Activated T-helper 2 cell treated with anti-CD3 and anti-CD28 coated beads, Interferon-gamma antibody, Interleukin-2, Interleukin-4, amounts not matched to agents 10 μg/mL and 5 μg/mL and 100 μg/mL, durations not matched to agents 14 hours and 24 hours and 36 hours (primary cell): ENCODE data around the gene TRIM5. TPM values are rescaled to one million over a fixed set of nuclear protein-coding genes. Genes with fewer than 3 reads are reported as not detected.
"Not testable (repeated sequence)": the region's sequence is repeated elsewhere in the genome, so short reads cannot be mapped to it uniquely, and the experiment has no call there.

Experiments used
- DNase-seq: peaks from one replicate; pipeline ENCODE4 v3.0.0; 2021; ENCODE audit warnings: low spot score
- H3K27ac Mint-ChIP-seq: one replicate; pipeline ENCODE4 v1.8.0; 2021; ENCODE audit warnings: mixed read lengths
- H3K27me3 Mint-ChIP-seq: one replicate; pipeline ENCODE4 v1.8.0; 2021; ENCODE audit warnings: low read depth, mixed read lengths
- H3K36me3 Mint-ChIP-seq: one replicate; pipeline ENCODE4 v1.8.0; 2021; ENCODE audit warnings: low read depth, mixed read lengths
- H3K4me1 Mint-ChIP-seq: one replicate; pipeline ENCODE4 v1.8.0; 2021; ENCODE audit warnings: low read depth, mixed read lengths
- H3K4me3 Mint-ChIP-seq: one replicate; pipeline ENCODE4 v1.8.0; 2021; ENCODE audit warnings: low read depth, mild to moderate bottlenecking, moderate library complexity, mixed read lengths
- H3K9me3 Mint-ChIP-seq: one replicate; pipeline ENCODE4 v1.8.0; 2021; ENCODE audit warnings: mixed read lengths
- intact Hi-C: fragments of 100-400 bp; cut with micrococcal nuclease; formaldehyde crosslinking; loops from one replicate; pipeline ENCODE4 v1.15.1; 2023
- total RNA-seq: library from RNA; stranded (reverse); gene quantifications from 2 replicates; pipeline ENCODE4 v1.2.3, GENCODE V29; 2022

Gene TRIM5, protein sequence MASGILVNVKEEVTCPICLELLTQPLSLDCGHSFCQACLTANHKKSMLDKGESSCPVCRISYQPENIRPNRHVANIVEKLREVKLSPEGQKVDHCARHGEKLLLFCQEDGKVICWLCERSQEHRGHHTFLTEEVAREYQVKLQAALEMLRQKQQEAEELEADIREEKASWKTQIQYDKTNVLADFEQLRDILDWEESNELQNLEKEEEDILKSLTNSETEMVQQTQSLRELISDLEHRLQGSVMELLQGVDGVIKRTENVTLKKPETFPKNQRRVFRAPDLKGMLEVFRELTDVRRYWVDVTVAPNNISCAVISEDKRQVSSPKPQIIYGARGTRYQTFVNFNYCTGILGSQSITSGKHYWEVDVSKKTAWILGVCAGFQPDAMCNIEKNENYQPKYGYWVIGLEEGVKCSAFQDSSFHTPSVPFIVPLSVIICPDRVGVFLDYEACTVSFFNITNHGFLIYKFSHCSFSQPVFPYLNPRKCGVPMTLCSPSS
- total RNA-seq = 12.4 and 14.1 TPM in 2 replicates

DNA sequence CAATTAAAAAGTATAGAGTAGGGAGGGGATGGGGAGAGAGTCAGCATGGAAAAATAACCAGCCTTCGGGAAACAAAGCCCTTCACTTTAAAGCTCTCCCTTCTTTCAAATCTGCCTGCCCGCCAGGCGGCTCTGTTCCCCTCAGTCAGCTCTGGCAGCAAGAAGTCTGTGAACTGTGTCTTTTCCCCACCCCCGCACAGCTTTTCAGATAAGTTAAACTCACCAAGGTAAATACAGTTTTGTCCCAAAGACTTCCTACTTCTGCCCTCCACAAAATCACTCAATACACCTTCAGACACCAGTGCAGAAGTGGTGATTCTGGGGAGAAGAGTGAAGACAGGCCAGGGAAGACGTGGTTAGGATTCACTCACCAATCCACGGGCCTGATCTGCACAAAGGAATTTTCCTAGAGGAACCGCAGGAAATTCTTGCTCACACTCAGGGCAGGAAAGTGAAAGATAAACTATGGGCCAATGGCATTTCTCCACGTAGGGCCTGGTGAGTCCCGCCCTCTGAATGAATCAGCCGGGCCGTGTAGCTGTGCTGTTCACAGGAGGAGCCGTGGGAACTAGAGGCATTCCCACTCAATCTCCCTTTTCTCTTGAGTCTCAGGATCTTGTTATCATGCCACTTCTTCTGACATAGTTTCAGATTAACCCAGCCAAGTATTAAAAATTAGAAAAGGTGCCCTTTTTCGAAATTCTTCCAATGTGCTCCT, at the start of gene TRIM5:
Gene TRIM5 (minus strand): TSS at position 429 of the 717 bp plus-strand sequence. CDS start 4,897 bp downstream, outside the sequence.
- peak; percentile 76 for DNase-seq
- Mint-ChIP-seq H3K4me1 (peaks cover 31% of the 10 kb centered on the region), H3K27ac (peak within 1 kb of the TSS; percentile 96), H3K4me3 (peak within 1 kb of the TSS; percentile 95), H3K27me3 (no peaks in the 10 kb centered on the region), H3K9me3 (no peaks in the 10 kb centered on the region), H3K36me3 (peaks cover 19% of the 10 kb centered on the region)
- intact Hi-C loops = loop anchor here (2.0 to 10.0 kb wide), 4 partner anchors 60 to 1590 kb away; partner anchors contain the start of genes CNGA4, FHIP1B, OR52N2 and RRM1

DNA sequence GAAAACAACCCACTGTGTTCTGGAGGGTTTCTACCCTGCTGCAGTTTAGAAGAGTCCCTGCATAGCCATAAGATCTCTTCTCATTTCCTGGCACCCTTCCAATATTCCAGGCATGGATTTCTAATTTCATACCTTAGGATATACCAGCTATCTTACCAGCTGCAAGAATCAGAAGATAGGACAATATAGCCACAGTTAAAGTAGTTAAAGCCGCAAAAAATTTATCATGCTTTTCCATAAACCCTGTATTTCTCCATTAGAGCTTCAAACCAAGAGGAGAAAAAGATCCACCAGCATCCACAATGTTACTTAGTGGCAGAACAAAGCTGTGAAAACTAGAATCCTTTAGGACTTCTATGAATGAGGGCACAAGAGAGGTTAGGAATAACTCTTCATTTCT, 42.8 kb upstream of the TRIM5 start:
- Mint-ChIP-seq H3K27ac (no peak overlapping the region), H3K27me3 (peaks cover 4% of the 10 kb centered on the region), H3K9me3 (no peaks in the 10 kb centered on the region), H3K4me3 (no peak overlapping the region), H3K4me1 (no peaks in the 10 kb centered on the region), H3K36me3 (no peaks in the 10 kb centered on the region)
- intact Hi-C loops = no loop called here
- DNase-seq = no peak

DNA sequence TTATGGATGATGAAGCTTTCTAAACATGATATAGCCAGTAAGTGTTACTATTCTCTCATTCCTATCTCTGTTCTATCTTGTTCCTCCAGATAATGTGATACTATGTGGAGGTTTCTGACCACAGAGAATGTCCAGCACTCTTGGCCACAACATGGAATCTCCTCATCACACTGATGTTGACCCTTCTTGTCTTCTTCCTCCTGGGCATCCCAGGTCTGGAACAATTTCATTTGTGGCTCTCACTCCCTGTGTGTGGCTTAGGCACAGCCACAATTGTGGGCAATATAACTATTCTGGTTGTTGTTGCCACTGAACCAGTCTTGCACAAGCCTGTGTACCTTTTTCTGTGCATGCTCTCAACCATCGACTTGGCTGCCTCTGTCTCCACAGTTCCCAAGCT, 41.5 kb upstream of the TRIM5 start:
- intact Hi-C loops = no loop called here
- H3K27ac Mint-ChIP-seq = no peak overlapping the region
- H3K36me3 Mint-ChIP-seq = no peaks in the 10 kb centered on the region
- H3K4me1 Mint-ChIP-seq = no peaks in the 10 kb centered on the region
- no peaks in the 10 kb centered on the region for H3K9me3 Mint-ChIP-seq
- no peak for DNase-seq
- H3K27me3 Mint-ChIP-seq = peaks cover 4% of the 10 kb centered on the region
- H3K4me3 Mint-ChIP-seq = no peak overlapping the region

DNA sequence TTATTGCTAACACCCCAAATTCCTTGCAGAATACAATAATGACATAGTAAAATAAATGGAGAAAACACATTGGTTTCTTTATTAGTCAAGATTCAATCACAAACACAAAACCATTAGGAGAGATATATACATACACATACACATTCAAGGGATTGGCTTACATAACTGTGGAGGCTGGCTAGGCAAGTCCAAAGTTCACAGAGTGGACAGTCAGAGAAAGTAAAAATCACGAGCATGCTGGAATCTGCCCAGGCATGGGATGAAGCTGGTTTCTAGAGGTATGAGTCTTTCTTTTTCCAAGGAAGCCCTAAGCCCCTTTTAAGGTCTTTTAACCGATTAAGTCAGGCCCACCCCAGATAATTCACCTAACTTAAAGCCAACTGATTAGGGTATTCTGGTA, 37.7 kb upstream of the TRIM5 start:
- intact Hi-C loops = no loop called here
- Mint-ChIP-seq H3K27me3 (peaks cover 2% of the 10 kb centered on the region), H3K9me3 (no peaks in the 10 kb centered on the region), H3K4me3 (no peak overlapping the region), H3K36me3 (no peaks in the 10 kb centered on the region), H3K27ac (no peak overlapping the region), H3K4me1 (no peaks in the 10 kb centered on the region)
- no peak for DNase-seq

DNA sequence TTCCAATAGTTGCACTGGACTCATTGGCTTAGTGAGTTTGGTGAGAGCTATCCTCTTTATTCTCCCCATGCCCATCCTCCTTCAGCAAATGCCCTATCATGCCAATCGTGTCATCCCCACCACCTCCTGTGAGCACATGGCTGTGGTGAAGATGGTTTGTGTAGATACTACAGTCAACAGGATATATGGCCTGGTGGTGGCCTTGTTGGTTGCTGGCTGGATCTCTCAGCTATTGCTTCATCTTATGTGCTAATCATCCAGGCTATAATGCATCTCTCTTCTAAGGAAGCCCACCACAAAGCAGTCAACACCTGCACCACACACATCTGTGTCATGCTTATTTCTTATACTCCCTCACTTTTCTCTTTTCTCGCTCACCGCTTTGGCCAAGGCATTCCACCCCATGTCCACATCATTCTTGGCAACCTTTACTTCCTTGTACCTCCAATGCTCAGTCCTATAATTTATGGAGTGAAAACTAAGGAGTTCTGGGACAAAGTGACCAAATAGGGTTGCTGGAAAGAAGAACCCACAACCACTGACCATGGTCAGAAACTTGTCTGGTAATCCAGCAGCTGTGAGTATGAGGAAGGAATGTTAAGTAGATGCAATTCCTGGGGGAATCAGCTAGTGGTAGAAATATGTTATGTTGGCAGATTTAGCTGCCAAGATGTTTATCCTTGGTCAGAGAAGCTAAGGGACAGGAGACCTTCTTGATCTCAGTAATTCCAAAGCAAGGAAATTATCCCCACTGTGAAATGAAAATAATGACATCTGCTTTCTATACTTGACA, 35.0 kb upstream of the TRIM5 start:
- H3K9me3 Mint-ChIP-seq = peaks cover 4% of the 10 kb centered on the region
- DNase-seq = no peak
- no peak overlapping the region for H3K4me3 Mint-ChIP-seq
- peaks cover 1% of the 10 kb centered on the region for H3K4me1 Mint-ChIP-seq
- H3K27me3 Mint-ChIP-seq = peaks cover 2% of the 10 kb centered on the region
- no peak overlapping the region for H3K27ac Mint-ChIP-seq
- intact Hi-C loops = no loop called here
- H3K36me3 Mint-ChIP-seq = peaks cover under 1% of the 10 kb centered on the region

DNA sequence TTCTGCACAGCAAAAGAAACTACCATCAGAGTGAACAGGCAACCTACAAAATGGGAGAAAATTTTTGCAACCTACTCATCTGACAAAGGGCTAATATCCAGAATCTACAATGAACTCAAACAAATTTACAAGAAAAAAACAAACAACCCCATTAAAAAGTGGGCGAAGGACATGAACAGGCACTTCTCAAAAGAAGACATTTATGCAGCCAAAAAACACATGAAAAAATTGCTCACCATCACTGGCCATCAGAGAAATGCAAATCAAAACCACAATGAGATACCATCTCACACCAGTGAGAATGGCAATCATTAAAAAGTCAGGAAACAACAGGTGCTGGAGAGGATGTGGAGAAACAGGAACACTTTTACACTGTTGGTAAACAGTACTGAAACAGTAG, 31.6 kb upstream of the TRIM5 start:
- H3K4me1 Mint-ChIP-seq, intact Hi-C loops, H3K27ac Mint-ChIP-seq, DNase-seq, H3K4me3 Mint-ChIP-seq, H3K36me3 Mint-ChIP-seq, H3K27me3 Mint-ChIP-seq, H3K9me3 Mint-ChIP-seq: not testable (repeated sequence)

DNA sequence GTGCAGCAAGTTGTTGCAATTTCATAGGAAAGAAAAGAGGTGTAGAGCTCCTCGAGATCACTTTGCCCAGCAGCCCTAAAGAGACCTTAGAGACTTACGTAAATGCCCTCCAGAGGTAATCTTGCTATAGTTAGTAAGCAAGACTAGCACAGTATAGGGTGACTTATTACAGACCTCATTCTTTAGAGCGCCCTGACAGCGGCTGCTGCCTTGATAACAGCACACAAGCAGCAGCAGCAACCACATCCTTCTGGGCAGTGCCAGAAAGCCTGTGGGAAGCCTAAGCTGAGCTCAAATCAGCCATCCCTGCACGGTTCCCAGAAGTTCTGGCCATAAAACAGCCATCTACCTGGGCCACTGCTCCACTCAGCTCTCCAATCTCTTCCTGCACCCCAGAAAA, 28.8 kb upstream of the TRIM5 start:
- intact Hi-C loops = no loop called here
- DNase-seq = no peak
- no peaks in the 10 kb centered on the region for H3K27me3 Mint-ChIP-seq
- peaks cover 1% of the 10 kb centered on the region for H3K4me1 Mint-ChIP-seq
- peaks cover 21% of the 10 kb centered on the region for H3K36me3 Mint-ChIP-seq
- H3K9me3 Mint-ChIP-seq = peaks cover 4% of the 10 kb centered on the region
- no peak overlapping the region for H3K4me3 Mint-ChIP-seq
- no peak overlapping the region for H3K27ac Mint-ChIP-seq

DNA sequence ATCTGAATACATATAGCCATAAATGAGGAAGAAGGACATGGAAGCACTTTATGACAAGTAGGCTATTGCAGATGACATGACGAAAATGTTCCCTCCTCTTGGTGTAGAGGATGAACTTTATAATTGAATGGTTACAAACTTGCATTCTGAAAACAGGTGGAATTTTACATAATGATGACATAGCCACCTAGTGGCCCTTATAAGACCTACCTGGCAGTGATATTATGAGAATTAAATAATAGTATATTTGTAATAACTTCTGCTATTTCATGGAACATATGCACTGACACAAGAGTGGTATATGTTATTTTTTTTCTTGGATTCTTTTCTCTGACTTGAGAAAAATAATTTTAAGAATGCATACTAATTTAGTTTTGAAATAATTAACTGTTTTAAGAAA, 27.6 kb upstream of the TRIM5 start:
- Mint-ChIP-seq H3K9me3 (peaks cover 4% of the 10 kb centered on the region), H3K4me1 (peaks cover 1% of the 10 kb centered on the region), H3K27ac (no peak overlapping the region), H3K27me3 (no peaks in the 10 kb centered on the region), H3K36me3 (peaks cover 29% of the 10 kb centered on the region), H3K4me3 (no peak overlapping the region)
- DNase-seq = no peak
- intact Hi-C loops = no loop called here

DNA sequence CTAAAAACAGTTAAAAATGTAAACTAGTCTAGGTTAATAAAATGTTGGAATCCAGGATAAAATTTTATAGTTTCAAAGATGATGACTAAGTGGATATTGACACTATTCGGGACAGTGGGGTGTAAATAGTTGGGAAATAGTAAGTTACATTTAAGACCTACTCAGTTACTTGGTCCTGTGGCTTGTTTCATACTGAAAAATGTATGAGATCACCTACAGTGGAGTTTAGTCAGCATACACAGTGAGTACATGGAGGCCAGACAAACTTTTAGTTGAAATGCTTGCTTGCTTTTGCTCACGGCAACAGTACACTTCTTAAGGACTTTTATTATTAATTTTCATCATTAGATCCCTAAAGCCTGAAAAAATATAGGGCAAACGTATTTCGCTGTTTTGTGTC, 20.8 kb upstream of the TRIM5 start:
- DNase-seq = no peak
- Mint-ChIP-seq H3K27me3 (no peaks in the 10 kb centered on the region), H3K4me1 (peaks cover 21% of the 10 kb centered on the region), H3K27ac (no peak overlapping the region), H3K4me3 (no peak overlapping the region), H3K9me3 (no peaks in the 10 kb centered on the region), H3K36me3 (peaks cover 77% of the 10 kb centered on the region)
- intact Hi-C loops = no loop called here

DNA sequence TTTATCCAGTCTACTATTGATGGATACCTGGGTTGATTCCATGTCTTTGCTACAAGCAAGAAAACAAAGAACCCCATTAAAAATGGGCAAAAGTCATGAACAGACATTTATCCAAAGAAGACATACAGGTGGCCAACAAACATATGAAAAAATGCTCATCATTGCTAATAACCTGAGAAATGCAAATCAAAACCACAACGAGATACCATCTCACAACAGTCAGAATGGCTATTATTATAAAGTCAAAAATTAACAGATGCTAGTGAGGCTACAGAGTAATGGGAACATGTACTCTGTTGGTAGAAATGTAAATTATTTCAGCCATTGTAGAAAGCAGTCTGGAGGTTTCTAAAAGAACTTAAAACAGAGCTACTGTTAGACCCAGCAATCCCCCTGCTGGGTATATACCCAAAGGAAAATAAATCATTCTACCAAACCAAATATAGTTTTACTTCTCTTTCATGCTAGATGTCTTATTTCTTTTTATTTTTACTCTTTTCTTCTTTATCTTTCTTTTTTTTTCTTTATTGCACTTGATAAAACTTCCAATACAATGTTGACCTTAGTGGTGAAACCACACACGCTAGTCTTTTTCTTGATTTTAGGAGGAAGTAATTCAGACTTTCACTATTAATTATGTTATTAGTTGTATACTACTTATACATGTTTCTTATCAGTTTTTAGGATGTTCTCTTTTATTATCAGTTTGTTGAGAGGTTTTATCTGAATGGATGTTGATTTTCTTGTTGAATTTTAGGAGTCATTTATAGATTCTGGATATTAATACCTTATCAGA, 19.1 kb upstream of the TRIM5 start:
- Mint-ChIP-seq H3K27ac (no peak overlapping the region), H3K27me3 (no peaks in the 10 kb centered on the region), H3K36me3 (peaks cover 76% of the 10 kb centered on the region), H3K4me3 (no peak overlapping the region), H3K4me1 (peaks cover 23% of the 10 kb centered on the region), H3K9me3 (no peaks in the 10 kb centered on the region)
- DNase-seq = no peak
- intact Hi-C loops = no loop called here

DNA sequence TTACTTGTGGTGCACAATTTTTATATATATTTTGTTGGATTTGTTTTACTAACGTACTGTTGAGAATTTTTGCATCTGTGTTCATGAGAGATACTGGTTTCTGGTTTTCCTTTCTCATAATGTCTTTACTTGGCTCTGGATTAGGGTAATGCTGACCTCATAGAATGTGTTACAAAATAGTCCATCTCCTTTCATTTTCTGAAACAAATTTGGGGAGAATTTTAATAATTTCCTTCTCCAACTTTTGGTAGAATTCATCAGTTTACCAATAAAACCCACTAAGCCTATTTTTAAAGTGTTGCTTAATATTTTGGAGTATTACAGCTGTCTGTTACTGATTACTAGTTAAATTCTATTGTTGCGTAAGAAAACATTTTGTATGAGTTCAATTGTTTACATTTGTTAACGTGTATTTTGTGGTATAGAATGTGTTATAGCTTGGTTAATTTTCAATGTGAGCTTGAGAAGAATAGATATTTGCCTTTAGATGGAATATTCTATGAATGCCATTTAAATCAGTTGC, 16.2 kb upstream of the TRIM5 start:
- Mint-ChIP-seq H3K4me3 (no peak overlapping the region), H3K9me3 (no peaks in the 10 kb centered on the region), H3K36me3 (peaks cover 83% of the 10 kb centered on the region), H3K27ac (no peak overlapping the region), H3K27me3 (no peaks in the 10 kb centered on the region), H3K4me1 (peaks cover 27% of the 10 kb centered on the region)
- no peak for DNase-seq
- intact Hi-C loops = no loop called here
